ENCODE results near the gene NUDT14.

Gene NUDT14

DNA sequence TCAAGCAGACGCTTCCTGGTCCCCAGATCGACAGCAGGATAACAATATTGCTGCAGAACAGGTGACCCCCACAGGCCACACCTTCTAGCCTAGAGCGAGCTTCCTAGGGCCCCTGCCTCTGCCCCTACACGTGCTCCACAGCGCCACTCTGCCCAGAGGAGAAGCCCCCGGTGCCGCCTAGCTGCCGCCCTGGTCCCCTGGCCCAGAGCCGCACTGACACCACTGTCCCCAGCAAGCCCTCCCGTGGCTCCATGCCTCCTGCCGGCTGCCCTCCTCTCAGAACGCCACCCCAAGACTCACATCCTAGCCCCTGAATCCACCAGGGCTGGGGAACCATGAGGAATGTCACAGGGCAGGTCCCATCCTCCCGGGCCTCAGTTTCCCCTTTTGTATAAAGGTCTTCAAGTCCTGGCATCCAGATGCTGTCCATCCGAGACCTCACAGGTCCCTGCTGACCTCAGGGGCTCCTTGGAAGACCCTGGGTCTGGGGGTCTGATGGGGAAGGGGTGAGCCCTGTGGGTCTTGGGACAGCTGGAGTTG, 43.6 kb downstream of the NUDT14 start:
- Histone ChIP-seq H3K27ac (ENCODE audit: poor library complexity, severe bottlenecking) (no peak overlapping the region), H3K4me3 (ENCODE audit: severe bottlenecking) (no peak overlapping the region), H3K9me3 (ENCODE audit: severe bottlenecking) (peaks cover 4% of the 10 kb centered on the region), H3K27me3 (ENCODE audit: insufficient read depth, poor library complexity, severe bottlenecking) (no peaks in the 10 kb centered on the region), H3K36me3 (ENCODE audit: low read depth) (peaks cover 22% of the 10 kb centered on the region), H3K4me1 (ENCODE audit: insufficient read depth, poor library complexity, severe bottlenecking) (no peaks in the 10 kb centered on the region)
- no peak for ATAC-seq (ENCODE audit: low read depth)
- TF ChIP-seq, protein P1, sequence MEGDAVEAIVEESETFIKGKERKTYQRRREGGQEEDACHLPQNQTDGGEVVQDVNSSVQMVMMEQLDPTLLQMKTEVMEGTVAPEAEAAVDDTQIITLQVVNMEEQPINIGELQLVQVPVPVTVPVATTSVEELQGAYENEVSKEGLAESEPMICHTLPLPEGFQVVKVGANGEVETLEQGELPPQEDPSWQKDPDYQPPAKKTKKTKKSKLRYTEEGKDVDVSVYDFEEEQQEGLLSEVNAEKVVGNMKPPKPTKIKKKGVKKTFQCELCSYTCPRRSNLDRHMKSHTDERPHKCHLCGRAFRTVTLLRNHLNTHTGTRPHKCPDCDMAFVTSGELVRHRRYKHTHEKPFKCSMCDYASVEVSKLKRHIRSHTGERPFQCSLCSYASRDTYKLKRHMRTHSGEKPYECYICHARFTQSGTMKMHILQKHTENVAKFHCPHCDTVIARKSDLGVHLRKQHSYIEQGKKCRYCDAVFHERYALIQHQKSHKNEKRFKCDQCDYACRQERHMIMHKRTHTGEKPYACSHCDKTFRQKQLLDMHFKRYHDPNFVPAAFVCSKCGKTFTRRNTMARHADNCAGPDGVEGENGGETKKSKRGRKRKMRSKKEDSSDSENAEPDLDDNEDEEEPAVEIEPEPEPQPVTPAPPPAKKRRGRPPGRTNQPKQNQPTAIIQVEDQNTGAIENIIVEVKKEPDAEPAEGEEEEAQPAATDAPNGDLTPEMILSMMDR (IDR thresholded peaks at IDR 0.05; ENCODE audit: poor library complexity, severe bottlenecking), result no peak
- DNase-seq (ENCODE audit: low spot score), result peak; percentile 66

DNA sequence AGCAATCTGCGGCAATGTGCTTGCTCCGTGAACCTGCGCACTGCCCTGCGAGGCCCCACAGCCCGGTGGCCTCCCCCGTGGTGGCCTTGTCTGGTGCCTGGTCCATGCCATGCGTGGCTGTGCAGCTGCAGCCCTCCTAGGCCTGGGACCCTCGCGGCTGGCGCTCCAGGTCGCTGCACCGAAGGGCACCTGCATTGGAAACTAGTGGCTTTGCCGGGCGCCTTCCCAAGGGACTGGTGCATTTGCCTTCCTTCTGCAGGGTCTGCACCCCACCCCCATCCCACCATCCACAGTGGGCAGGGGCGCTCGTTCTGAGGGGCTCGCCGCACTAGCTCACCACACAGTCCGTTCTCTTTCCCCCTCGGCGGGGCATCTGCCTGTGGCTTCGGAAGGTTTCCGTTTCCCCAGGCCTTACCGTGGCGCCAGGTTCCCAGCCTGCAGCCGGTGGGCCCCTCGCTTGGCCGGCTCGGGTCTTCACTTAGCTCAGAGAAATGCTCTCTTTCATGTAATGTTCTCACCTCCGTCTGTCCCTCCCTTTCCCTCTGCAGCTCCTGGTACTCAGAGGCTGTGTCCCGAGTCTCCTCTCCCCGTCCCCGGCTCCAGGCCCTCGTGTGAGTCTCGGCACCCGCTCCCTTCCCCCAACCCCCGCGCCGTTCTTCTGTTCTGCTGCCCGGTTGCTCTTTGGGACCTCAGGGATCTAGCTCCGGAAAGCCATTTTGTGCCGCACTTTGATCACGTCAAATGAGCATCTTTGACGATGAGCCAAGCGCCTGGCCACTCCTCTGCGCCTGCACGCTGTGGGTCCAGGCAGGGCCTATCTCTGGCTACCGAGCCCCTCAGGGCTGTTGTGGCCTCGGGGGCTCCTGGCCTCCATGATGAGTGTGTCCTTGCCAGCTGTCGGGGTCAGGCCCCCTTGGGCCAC, 44.5 kb downstream of the NUDT14 start:
- peak; percentile 72 for DNase-seq (ENCODE audit: low spot score)

DNA sequence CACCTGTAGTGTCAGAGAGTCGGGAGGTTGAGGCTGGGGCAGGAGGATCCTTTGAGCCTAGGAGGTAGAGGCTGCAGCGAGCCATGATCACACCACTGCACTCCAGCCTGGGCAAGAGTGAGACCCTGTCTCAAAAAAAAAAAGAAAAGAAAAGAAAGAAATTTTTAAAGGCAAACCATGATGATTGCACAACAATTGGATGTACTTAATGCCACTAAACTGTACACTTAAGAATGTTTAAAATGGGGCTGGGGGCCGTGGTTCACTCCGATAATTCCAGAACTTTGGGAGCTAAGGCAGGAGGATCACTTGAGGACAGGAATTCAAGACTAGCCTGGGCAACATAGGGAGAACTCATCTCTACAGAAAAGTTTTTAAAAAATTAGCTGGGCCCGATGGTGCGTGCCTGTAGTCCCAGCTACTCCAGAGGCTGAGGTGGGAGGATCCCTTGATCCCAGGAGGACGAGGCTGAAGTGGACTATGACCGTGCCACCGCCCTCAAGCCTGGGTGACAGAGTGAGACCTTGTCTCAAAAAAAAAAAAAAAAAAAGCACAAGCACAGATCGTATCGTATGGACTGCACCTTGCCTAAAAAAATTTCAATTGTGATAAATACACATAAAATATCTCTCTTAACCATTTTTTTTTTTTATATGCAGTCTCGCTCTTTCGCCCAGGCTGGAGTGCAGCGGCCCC, 45.3 kb downstream of the NUDT14 start:
- DNase-seq (ENCODE audit: low spot score), result peak; percentile 26
- Histone ChIP-seq H3K4me3 (ENCODE audit: severe bottlenecking) (no peak overlapping the region), H3K36me3 (ENCODE audit: low read depth) (peaks cover 7% of the 10 kb centered on the region), H3K9me3 (ENCODE audit: severe bottlenecking) (peaks cover 10% of the 10 kb centered on the region), H3K27ac (ENCODE audit: poor library complexity, severe bottlenecking) (no peak overlapping the region), H3K27me3 (ENCODE audit: insufficient read depth, poor library complexity, severe bottlenecking) (no peaks in the 10 kb centered on the region), H3K4me1 (ENCODE audit: insufficient read depth, poor library complexity, severe bottlenecking) (no peaks in the 10 kb centered on the region)
- TF ChIP-seq, protein P1 (IDR thresholded peaks at IDR 0.05; ENCODE audit: poor library complexity, severe bottlenecking), result no peak
- ATAC-seq (ENCODE audit: low read depth), result no peak

More for the DNA sequence above, 44.5 kb downstream of the NUDT14 start:
- TF ChIP-seq, protein P1 (IDR thresholded peaks at IDR 0.05; ENCODE audit: poor library complexity, severe bottlenecking), result no peak
- H3K9me3 ChIP-seq (ENCODE audit: severe bottlenecking), result peaks cover 7% of the 10 kb centered on the region
- H3K4me1 ChIP-seq (ENCODE audit: insufficient read depth, poor library complexity, severe bottlenecking), result no peaks in the 10 kb centered on the region
- no peak overlapping the region for H3K4me3 ChIP-seq (ENCODE audit: severe bottlenecking)
- H3K27ac ChIP-seq (ENCODE audit: poor library complexity, severe bottlenecking), result no peak overlapping the region
- peaks cover 15% of the 10 kb centered on the region for H3K36me3 ChIP-seq (ENCODE audit: low read depth)
- ATAC-seq (ENCODE audit: low read depth), result no peak
- H3K27me3 ChIP-seq (ENCODE audit: insufficient read depth, poor library complexity, severe bottlenecking), result no peaks in the 10 kb centered on the region

DNA sequence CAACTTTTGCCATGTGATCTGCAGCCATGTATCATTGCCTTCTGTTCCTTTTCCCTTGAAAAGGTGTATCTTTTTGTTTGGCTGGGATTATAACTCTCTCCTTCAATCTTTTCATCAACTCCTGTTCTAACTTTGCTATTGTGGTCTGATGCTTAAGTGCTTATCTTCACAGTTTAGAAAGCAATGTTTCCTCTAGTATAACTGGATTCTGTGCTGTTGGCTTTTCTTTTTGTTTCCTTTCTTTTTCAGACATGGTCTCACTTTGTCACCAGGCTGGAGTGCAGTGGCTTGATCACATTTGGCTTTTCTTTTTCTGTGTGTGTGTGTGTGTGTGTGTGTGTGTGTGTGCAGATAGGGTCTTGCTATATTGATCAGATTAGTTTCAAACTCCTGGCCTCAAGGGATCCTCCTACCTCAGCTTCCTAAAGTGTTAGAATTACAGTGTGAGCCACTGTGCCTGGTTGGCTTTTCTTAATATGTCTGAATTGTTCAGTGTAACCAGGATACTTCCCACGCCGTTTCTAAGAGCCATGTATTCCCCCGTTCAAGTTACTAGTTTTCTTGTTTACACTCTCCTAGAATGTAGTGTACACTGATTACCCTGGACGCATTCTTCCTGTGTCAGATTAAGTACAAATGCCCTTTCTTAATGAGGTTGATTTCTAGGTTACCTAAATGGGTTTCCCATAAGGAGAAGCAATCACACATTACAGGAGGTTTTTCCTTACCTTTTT, 48.0 kb downstream of the NUDT14 start:
- Histone ChIP-seq H3K9me3 (ENCODE audit: severe bottlenecking) (peaks cover 6% of the 10 kb centered on the region), H3K36me3 (ENCODE audit: low read depth) (no peaks in the 10 kb centered on the region; the same call in 1 of the 2 replicates), H3K27ac (ENCODE audit: poor library complexity, severe bottlenecking) (no peak overlapping the region), H3K4me1 (ENCODE audit: insufficient read depth, poor library complexity, severe bottlenecking) (no peaks in the 10 kb centered on the region), H3K27me3 (ENCODE audit: insufficient read depth, poor library complexity, severe bottlenecking) (peaks cover under 1% of the 10 kb centered on the region), H3K4me3 (ENCODE audit: severe bottlenecking) (no peak overlapping the region)
- TF ChIP-seq, protein P1 (IDR thresholded peaks at IDR 0.05; ENCODE audit: poor library complexity, severe bottlenecking), result no peak
- ATAC-seq (ENCODE audit: low read depth) (no peak), DNase-seq (ENCODE audit: low spot score) (no peak)

Measured in RWPE2 (cell line).